GM10266 (cell line): ENCODE measurements around the gene ITPR3.
"Not testable (repeated sequence)": the region's sequence is repeated elsewhere in the genome, so short reads cannot be mapped to it uniquely, and the experiment has no call there.

Experiments
- DNase-seq: peaks from one replicate; pipeline ENCODE4 v3.0.0; 2012; ENCODE audit errors: extremely low spot score
- CTCF ChIP-seq: IDR thresholded peaks from 2 replicates; pipeline ENCODE4 v1.5.1; 2012; ENCODE audit warnings: mild to moderate bottlenecking, low read depth; ENCODE audit not compliant: control insufficient read depth, insufficient read depth; ENCODE audit errors: missing control alignments

ITPR3 gene

GRCh38 chr6:33591424-33592032 is 29.6 kb upstream of the ITPR3 start:
- no peak for TF ChIP-seq CTCF
- no peak for DNase-seq

GRCh38 chr6:33592280-33592594 is 28.9 kb upstream of the ITPR3 start:
- no peak for TF ChIP-seq CTCF

GRCh38 chr6:33592595-33593413 is 28.3 kb upstream of the ITPR3 start:
- no peak for TF ChIP-seq CTCF
- peak; percentile 52 for DNase-seq

More at GRCh38 chr6:33592280-33592594, 28.9 kb upstream of the ITPR3 start:
- DNase-seq, result no peak

GRCh38 chr6:33593414-33593727 is 27.8 kb upstream of the ITPR3 start:
- TF ChIP-seq CTCF, result no peak
- no peak for DNase-seq

- TF ChIP-seq CTCF, result no peak
- no peak for DNase-seq
Observed at GRCh38 chr6:33595001-33595846, 25.9 kb upstream of the ITPR3 start.

GRCh38 chr6:33596894-33597293 is 24.2 kb upstream of the ITPR3 start:
- not testable (repeated sequence) for DNase-seq

GRCh38 chr6:33597551-33598322 is 23.4 kb upstream of the ITPR3 start:
- no peak for TF ChIP-seq CTCF
- no peak for DNase-seq
